ENCODE measurements around the gene CHCHD10. TPM values are rescaled to one million over a fixed set of nuclear protein-coding genes. Genes with fewer than 3 reads are reported as not detected.

CHCHD10 gene
- total RNA-seq, 1 donor from 2014 or later: 3.7 TPM

GRCh38 chr22:23789121-23789520 lies 21.3 kb upstream of the CHCHD10 start:
- no peak overlapping the region for H3K27ac ChIP-seq (ENCODE audit: low read depth, low read length)
- peaks cover 15 to 25% (median 21%) of the 10 kb centered on the region in 3 donors for H3K36me3 ChIP-seq (ENCODE audit: control insufficient read depth in 3 of 3, insufficient read depth in 3 of 3, low read length in 3 of 3)
- H3K9ac ChIP-seq (ENCODE audit: low read depth in 1 of 3, low read length in 3 of 3): peak overlapping the region in 2 of 3 donors; percentile 45 to 50
- peaks cover 31 to 49% (median 42%) of the 10 kb centered on the region in 3 donors for H3K4me1 ChIP-seq (ENCODE audit: control insufficient read depth in 3 of 3, insufficient read depth in 3 of 3, low read length in 3 of 3)
- H3K9me3 ChIP-seq (ENCODE audit: control insufficient read depth in 3 of 3, low read length in 3 of 3): no peaks in the 10 kb centered on the region
- no peaks in the 10 kb centered on the region for H3K27me3 ChIP-seq (ENCODE audit: control insufficient read depth in 3 of 3, insufficient read depth in 3 of 3, low read length in 3 of 3)
- no peak overlapping the region for H3K4me3 ChIP-seq (ENCODE audit: low read length in 3 of 3)

GRCh38 chr22:23787910-23788309 lies 20.1 kb upstream of the CHCHD10 start:
- Histone ChIP-seq H3K4me3 (ENCODE audit: low read length in 3 of 3) (peak overlapping the region; percentile 87 to 88 (median 87)), H3K4me1 (ENCODE audit: control insufficient read depth in 3 of 3, insufficient read depth in 3 of 3, low read length in 3 of 3) (peaks cover 31 to 49% (median 42%) of the 10 kb centered on the region in 3 donors), H3K9me3 (ENCODE audit: control insufficient read depth in 3 of 3, low read length in 3 of 3) (no peaks in the 10 kb centered on the region), H3K27me3 (ENCODE audit: control insufficient read depth in 3 of 3, insufficient read depth in 3 of 3, low read length in 3 of 3) (no peaks in the 10 kb centered on the region), H3K9ac (ENCODE audit: low read depth in 1 of 3, low read length in 3 of 3) (peak overlapping the region; percentile 95 to 97 (median 96)), H3K27ac (ENCODE audit: low read depth, low read length) (peak overlapping the region; percentile 98), H3K36me3 (ENCODE audit: control insufficient read depth in 3 of 3, insufficient read depth in 3 of 3, low read length in 3 of 3) (peaks cover 5 to 15% (median 14%) of the 10 kb centered on the region in 3 donors)

- Histone ChIP-seq H3K27ac (ENCODE audit: low read depth, low read length) (peak overlapping the region; percentile 98), H3K27me3 (ENCODE audit: control insufficient read depth in 3 of 3, insufficient read depth in 3 of 3, low read length in 3 of 3) (no peaks in the 10 kb centered on the region), H3K4me1 (ENCODE audit: control insufficient read depth in 3 of 3, insufficient read depth in 3 of 3, low read length in 3 of 3) (peaks cover 31 to 49% (median 42%) of the 10 kb centered on the region in 3 donors), H3K9ac (ENCODE audit: low read depth in 1 of 3, low read length in 3 of 3) (peak overlapping the region; percentile 95 to 97 (median 96)), H3K36me3 (ENCODE audit: control insufficient read depth in 3 of 3, insufficient read depth in 3 of 3, low read length in 3 of 3) (peaks cover 5 to 12% (median 12%) of the 10 kb centered on the region in 3 donors), H3K4me3 (ENCODE audit: low read length in 3 of 3) (peak overlapping the region; percentile 87 to 88 (median 87)), H3K9me3 (ENCODE audit: control insufficient read depth in 3 of 3, low read length in 3 of 3) (no peaks in the 10 kb centered on the region)
Measured at GRCh38 chr22:23787600-23787896, 19.8 kb upstream of the CHCHD10 start.

- H3K4me3 ChIP-seq (ENCODE audit: low read length in 3 of 3): peak within 1 kb of the TSS; percentile 87 to 88 (median 87)
- peaks cover under 1 to 6% (median 6%) of the 10 kb centered on the region in 3 donors for H3K36me3 ChIP-seq (ENCODE audit: control insufficient read depth in 3 of 3, insufficient read depth in 3 of 3, low read length in 3 of 3)
- H3K9ac ChIP-seq (ENCODE audit: low read depth in 1 of 3, low read length in 3 of 3): peak within 1 kb of the TSS; percentile 95 to 97 (median 96)
- no peaks in the 10 kb centered on the region for H3K27me3 ChIP-seq (ENCODE audit: control insufficient read depth in 3 of 3, insufficient read depth in 3 of 3, low read length in 3 of 3)
- no peaks in the 10 kb centered on the region for H3K9me3 ChIP-seq (ENCODE audit: control insufficient read depth in 3 of 3, low read length in 3 of 3)
- peaks cover 34 to 51% (median 45%) of the 10 kb centered on the region in 3 donors for H3K4me1 ChIP-seq (ENCODE audit: control insufficient read depth in 3 of 3, insufficient read depth in 3 of 3, low read length in 3 of 3)
- H3K27ac ChIP-seq (ENCODE audit: low read depth, low read length): peak within 1 kb of the TSS; percentile 98
Measured at GRCh38 chr22:23786752-23787599, 19.2 kb upstream of the CHCHD10 start, which contains the start of gene SMARCB1. SMARCB1 (plus strand) TSS chr22:23786966; CDS start chr22:23787170, 204 bp downstream.

- Histone ChIP-seq H3K9ac (ENCODE audit: low read depth in 1 of 3, low read length in 3 of 3) (peak overlapping the region; percentile 92 to 97 (median 96)), H3K27ac (ENCODE audit: low read depth, low read length) (peak overlapping the region; percentile 98), H3K4me3 (ENCODE audit: low read length in 3 of 3) (peak overlapping the region; percentile 78 to 87 (median 87)), H3K9me3 (ENCODE audit: control insufficient read depth in 3 of 3, low read length in 3 of 3) (no peaks in the 10 kb centered on the region), H3K4me1 (ENCODE audit: control insufficient read depth in 3 of 3, insufficient read depth in 3 of 3, low read length in 3 of 3) (peaks cover 38 to 52% (median 48%) of the 10 kb centered on the region in 3 donors), H3K27me3 (ENCODE audit: control insufficient read depth in 3 of 3, insufficient read depth in 3 of 3, low read length in 3 of 3) (no peaks in the 10 kb centered on the region), H3K36me3 (ENCODE audit: control insufficient read depth in 3 of 3, insufficient read depth in 3 of 3, low read length in 3 of 3) (peaks cover 0 to 3% (median 2%) of the 10 kb centered on the region in 3 donors)
Measured at GRCh38 chr22:23786261-23786710, 18.5 kb upstream of the CHCHD10 start.

GRCh38 chr22:23784215-23784732 lies 16.5 kb upstream of the CHCHD10 start:
- no peak overlapping the region for H3K27ac ChIP-seq (ENCODE audit: low read depth, low read length)

GRCh38 chr22:23783265-23784150 lies 15.7 kb upstream of the CHCHD10 start:
- Histone ChIP-seq H3K9ac (ENCODE audit: low read depth in 1 of 3, low read length in 3 of 3) (peak overlapping the region in 2 of 3 donors; percentile 25 to 43), H3K36me3 (ENCODE audit: control insufficient read depth in 3 of 3, insufficient read depth in 3 of 3, low read length in 3 of 3) (peaks cover 0 to under 1% (median 0%) of the 10 kb centered on the region in 3 donors), H3K9me3 (ENCODE audit: control insufficient read depth in 3 of 3, low read length in 3 of 3) (no peaks in the 10 kb centered on the region), H3K27ac (ENCODE audit: low read depth, low read length) (no peak overlapping the region), H3K27me3 (ENCODE audit: control insufficient read depth in 3 of 3, insufficient read depth in 3 of 3, low read length in 3 of 3) (no peaks in the 10 kb centered on the region), H3K4me3 (ENCODE audit: low read length in 3 of 3) (no peak overlapping the region), H3K4me1 (ENCODE audit: control insufficient read depth in 3 of 3, insufficient read depth in 3 of 3, low read length in 3 of 3) (peaks cover 25 to 34% (median 31%) of the 10 kb centered on the region in 3 donors)

More at GRCh38 chr22:23784215-23784732, 16.5 kb upstream of the CHCHD10 start:
- H3K27me3 ChIP-seq (ENCODE audit: control insufficient read depth in 3 of 3, insufficient read depth in 3 of 3, low read length in 3 of 3): no peaks in the 10 kb centered on the region
- H3K9me3 ChIP-seq (ENCODE audit: control insufficient read depth in 3 of 3, low read length in 3 of 3): no peaks in the 10 kb centered on the region
- H3K4me3 ChIP-seq (ENCODE audit: low read length in 3 of 3): no peak overlapping the region
- no peak overlapping the region for H3K9ac ChIP-seq (ENCODE audit: low read depth in 1 of 3, low read length in 3 of 3)
- H3K4me1 ChIP-seq (ENCODE audit: control insufficient read depth in 3 of 3, insufficient read depth in 3 of 3, low read length in 3 of 3): peaks cover 30 to 41% (median 39%) of the 10 kb centered on the region in 3 donors
- H3K36me3 ChIP-seq (ENCODE audit: control insufficient read depth in 3 of 3, insufficient read depth in 3 of 3, low read length in 3 of 3): peaks cover 0 to 2% (median 0%) of the 10 kb centered on the region in 3 donors

- H3K27ac ChIP-seq (ENCODE audit: low read depth, low read length): no peak overlapping the region
- no peaks in the 10 kb centered on the region for H3K36me3 ChIP-seq (ENCODE audit: control insufficient read depth in 3 of 3, insufficient read depth in 3 of 3, low read length in 3 of 3)
- peak overlapping the region in 1 of 3 donors; percentile 8 for H3K9ac ChIP-seq (ENCODE audit: low read depth in 1 of 3, low read length in 3 of 3)
- no peaks in the 10 kb centered on the region for H3K9me3 ChIP-seq (ENCODE audit: control insufficient read depth in 3 of 3, low read length in 3 of 3)
- H3K4me1 ChIP-seq (ENCODE audit: control insufficient read depth in 3 of 3, insufficient read depth in 3 of 3, low read length in 3 of 3): peaks cover 17 to 27% (median 23%) of the 10 kb centered on the region in 3 donors
- no peak overlapping the region for H3K4me3 ChIP-seq (ENCODE audit: low read length in 3 of 3)
- H3K27me3 ChIP-seq (ENCODE audit: control insufficient read depth in 3 of 3, insufficient read depth in 3 of 3, low read length in 3 of 3): no peaks in the 10 kb centered on the region
Measured at GRCh38 chr22:23782703-23783102, 14.9 kb upstream of the CHCHD10 start.

GRCh38 chr22:23782252-23782651 lies 14.5 kb upstream of the CHCHD10 start:
- Histone ChIP-seq H3K4me3 (ENCODE audit: low read length in 3 of 3) (no peak overlapping the region), H3K9me3 (ENCODE audit: control insufficient read depth in 3 of 3, low read length in 3 of 3) (no peaks in the 10 kb centered on the region), H3K27ac (ENCODE audit: low read depth, low read length) (no peak overlapping the region), H3K9ac (ENCODE audit: low read depth in 1 of 3, low read length in 3 of 3) (no peak overlapping the region), H3K27me3 (ENCODE audit: control insufficient read depth in 3 of 3, insufficient read depth in 3 of 3, low read length in 3 of 3) (no peaks in the 10 kb centered on the region), H3K36me3 (ENCODE audit: control insufficient read depth in 3 of 3, insufficient read depth in 3 of 3, low read length in 3 of 3) (no peaks in the 10 kb centered on the region), H3K4me1 (ENCODE audit: control insufficient read depth in 3 of 3, insufficient read depth in 3 of 3, low read length in 3 of 3) (peaks cover 14 to 23% (median 19%) of the 10 kb centered on the region in 3 donors)

Measured in skeletal muscle tissue (tissue), 4 donors.